WTC11 (cell line): ENCODE data around the gene OTC. TPM values are rescaled to one million over a fixed set of nuclear protein-coding genes. Genes with fewer than 3 reads are reported as not detected.

Experiments used
- ATAC-seq: fragments of 200-7000 bp; cut with Tn5 transposase; 2 replicates; pipeline ENCODE4 v1.10.0; 2021; ENCODE audit warnings: mild to moderate bottlenecking, moderate library complexity
- CTCF ChIA-PET: fragments of 300-600 bp; sonication (Branson Sonifier 250); formaldehyde crosslinking; loops from one replicate; lab custom pipeline; 2021; ENCODE audit warnings: antibody characterized with exemption; lab: Charles Lee
- POLR2A ChIA-PET: fragments of 350-600 bp; sonication (Branson Sonifier 250); formaldehyde crosslinking; loops from one replicate; lab custom pipeline; 2021; ENCODE audit warnings: antibody characterized with exemption; lab: Charles Lee
- DNase-seq: peaks from one replicate; pipeline ENCODE4 v3.0.0; 2021; ENCODE audit warnings: low spot score
- H3K27ac Mint-ChIP-seq: 2 replicates; pipeline ENCODE4 v1.8.0; 2021; ENCODE audit warnings: mixed read lengths
- H3K27me3 Mint-ChIP-seq: 2 replicates; pipeline ENCODE4 v1.8.0; 2021; ENCODE audit warnings: low read depth, mild to moderate bottlenecking, moderate library complexity, mixed read lengths
- H3K36me3 Mint-ChIP-seq: 2 replicates; pipeline ENCODE4 v1.8.0; 2021; ENCODE audit warnings: mixed read lengths
- H3K4me1 Mint-ChIP-seq: 2 replicates; pipeline ENCODE4 v1.8.0; 2022; ENCODE audit warnings: mixed read lengths
- H3K4me3 Mint-ChIP-seq: 2 replicates; pipeline ENCODE4 v1.8.0; 2021; ENCODE audit warnings: mild to moderate bottlenecking, moderate library complexity, mixed read lengths
- H3K9me3 Mint-ChIP-seq: 2 replicates; pipeline ENCODE4 v1.8.0; 2021; ENCODE audit warnings: mixed read lengths
- AFF4 ChIP-seq: sonication (generic); formaldehyde crosslinking; IDR thresholded peaks from 2 replicates; pipeline ENCODE4 v1.8.1; 2023; ENCODE audit warnings: mild to moderate bottlenecking, missing genetic modification reagents, borderline replicate concordance
- CREB1 ChIP-seq: sonication (generic); formaldehyde crosslinking; IDR thresholded peaks from 2 replicates; pipeline ENCODE4 v1.8.0; 2023; ENCODE audit warnings: mild to moderate bottlenecking, missing genetic modification reagents
- E2F5 ChIP-seq: sonication (generic); formaldehyde crosslinking; IDR thresholded peaks from 2 replicates; pipeline ENCODE4 v1.8.1; 2022; ENCODE audit warnings: mild to moderate bottlenecking, moderate library complexity, missing genetic modification reagents
- FOXJ3 ChIP-seq: sonication (generic); formaldehyde crosslinking; IDR thresholded peaks from 2 replicates; pipeline ENCODE4 v1.9.0; 2021; ENCODE audit warnings: missing genetic modification reagents, mild to moderate bottlenecking, borderline replicate concordance
- FOXP1 ChIP-seq: sonication (generic); formaldehyde crosslinking; IDR thresholded peaks from 2 replicates; pipeline ENCODE4 v1.8.0; 2022; ENCODE audit warnings: missing genetic modification reagents, mild to moderate bottlenecking, moderate library complexity, borderline replicate concordance
- FOXP4 ChIP-seq: sonication (generic); formaldehyde crosslinking; IDR thresholded peaks from 2 replicates; pipeline ENCODE4 v1.8.0; 2022; ENCODE audit warnings: mild to moderate bottlenecking, missing genetic modification reagents
- GTF2I ChIP-seq: fragments of 250-450 bp; sonication (Bioruptor Pico); conservative IDR thresholded peaks from 2 replicates; pipeline ENCODE4 v1.4.0; 2021; ENCODE audit warnings: mild to moderate bottlenecking
- IRF2 ChIP-seq: sonication (generic); formaldehyde crosslinking; IDR thresholded peaks from 2 replicates; pipeline ENCODE4 v1.8.0; 2022; ENCODE audit warnings: low read depth, missing genetic modification reagents, borderline replicate concordance
- NFYB ChIP-seq: sonication (generic); formaldehyde crosslinking; conservative IDR thresholded peaks from 2 replicates; pipeline ENCODE4 v1.8.0; 2022; ENCODE audit warnings: low read depth, missing genetic modification reagents
- NR2C2 ChIP-seq: sonication (generic); formaldehyde crosslinking; IDR thresholded peaks from 2 replicates; pipeline ENCODE4 v1.8.0; 2022; ENCODE audit warnings: mild to moderate bottlenecking, missing genetic modification reagents
- NR3C1 ChIP-seq: sonication (generic); formaldehyde crosslinking; conservative IDR thresholded peaks from 2 replicates; pipeline ENCODE4 v1.8.1; 2023; ENCODE audit warnings: low read depth, mild to moderate bottlenecking, missing genetic modification reagents
- RELA ChIP-seq: sonication (generic); formaldehyde crosslinking; IDR thresholded peaks from 2 replicates; pipeline ENCODE4 v1.8.1; 2022; ENCODE audit warnings: missing genetic modification reagents, mild to moderate bottlenecking, borderline replicate concordance
- SMAD3 ChIP-seq: sonication (generic); formaldehyde crosslinking; IDR thresholded peaks from 2 replicates; pipeline ENCODE4 v1.8.0; 2022; ENCODE audit warnings: missing genetic modification reagents, mild to moderate bottlenecking, borderline replicate concordance
- TP53 ChIP-seq: sonication (generic); formaldehyde crosslinking; IDR thresholded peaks from 2 replicates; pipeline ENCODE4 v1.8.1; 2023; ENCODE audit warnings: mild to moderate bottlenecking, missing genetic modification reagents
- total RNA-seq: library from RNA; stranded (reverse); gene quantifications from 3 replicates; pipeline ENCODE4 v1.2.3, GENCODE V29; 2021
- TF ChIP-seq, protein P1 (sequence below): fragments of 250-450 bp; sonication (Bioruptor Pico); IDR thresholded peaks from 2 replicates; pipeline ENCODE4 v1.8.0; 2021; ENCODE audit warnings: mild to moderate bottlenecking
- TF ChIP-seq, protein P2 (sequence below): sonication (generic); formaldehyde crosslinking; IDR thresholded peaks from 2 replicates; pipeline ENCODE4 v1.8.0; 2023; ENCODE audit warnings: missing genetic modification reagents

Gene OTC
- total RNA-seq, 1 experiment from 2014 or later, result not detected

DNA sequence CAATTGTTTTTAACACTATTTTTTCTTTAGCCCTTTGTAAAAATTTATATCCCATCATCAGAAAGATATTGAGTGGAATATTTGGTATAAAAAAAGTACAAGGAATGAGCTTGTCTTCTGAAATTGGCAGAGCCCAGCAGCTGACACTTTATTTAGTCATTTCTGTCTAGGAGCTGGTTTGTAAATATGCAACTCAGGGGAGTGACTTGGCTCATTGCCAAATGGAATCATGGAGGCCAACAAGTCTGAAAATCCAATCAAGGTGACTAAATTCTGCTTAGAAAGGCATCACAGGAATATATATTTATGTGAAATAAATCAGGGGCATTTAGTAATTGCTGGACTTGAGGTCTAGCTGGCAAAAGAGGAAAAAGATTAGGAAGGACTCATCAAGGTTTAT is 74.4 kb downstream of the OTC start:
- no peaks in the 10 kb centered on the region for H3K36me3 Mint-ChIP-seq
- no peak for TF ChIP-seq FOXJ3 (CRISPR knock-in tag)
- no peak for TF ChIP-seq NR3C1 (CRISPR knock-in tag)
- no peak for TF ChIP-seq TP53
- TF ChIP-seq E2F5, result no peak
- no peak for TF ChIP-seq CREB1 (CRISPR knock-in tag)
- TF ChIP-seq FOXP1, result no peak
- no peak for TF ChIP-seq IRF2 (CRISPR knock-in tag)
- no peak for TF ChIP-seq SMAD3 (CRISPR knock-in tag)
- ATAC-seq, result no peak
- H3K4me1 Mint-ChIP-seq, result no peaks in the 10 kb centered on the region
- H3K4me3 Mint-ChIP-seq, result no peak overlapping the region
- H3K27me3 Mint-ChIP-seq, result no peaks in the 10 kb centered on the region
- H3K27ac Mint-ChIP-seq, result no peak overlapping the region
- CTCF ChIA-PET, result no interaction called here
- no peaks in the 10 kb centered on the region for H3K9me3 Mint-ChIP-seq
- POLR2A ChIA-PET, result no interaction called here
- DNase-seq, result no peak

- H3K36me3 Mint-ChIP-seq, result no peaks in the 10 kb centered on the region
- TF ChIP-seq NR2C2 (CRISPR knock-in tag) (no peak), GTF2I (CRISPR knock-in tag) (no peak), RELA (no peak), FOXP4 (CRISPR knock-in tag) (no peak), NFYB (CRISPR knock-in tag) (no peak), AFF4 (no peak)
- TF ChIP-seq, protein P1, sequence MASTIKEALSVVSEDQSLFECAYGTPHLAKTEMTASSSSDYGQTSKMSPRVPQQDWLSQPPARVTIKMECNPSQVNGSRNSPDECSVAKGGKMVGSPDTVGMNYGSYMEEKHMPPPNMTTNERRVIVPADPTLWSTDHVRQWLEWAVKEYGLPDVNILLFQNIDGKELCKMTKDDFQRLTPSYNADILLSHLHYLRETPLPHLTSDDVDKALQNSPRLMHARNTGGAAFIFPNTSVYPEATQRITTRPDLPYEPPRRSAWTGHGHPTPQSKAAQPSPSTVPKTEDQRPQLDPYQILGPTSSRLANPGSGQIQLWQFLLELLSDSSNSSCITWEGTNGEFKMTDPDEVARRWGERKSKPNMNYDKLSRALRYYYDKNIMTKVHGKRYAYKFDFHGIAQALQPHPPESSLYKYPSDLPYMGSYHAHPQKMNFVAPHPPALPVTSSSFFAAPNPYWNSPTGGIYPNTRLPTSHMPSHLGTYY (CRISPR knock-in tag), result no peak
- TF ChIP-seq, protein P2, sequence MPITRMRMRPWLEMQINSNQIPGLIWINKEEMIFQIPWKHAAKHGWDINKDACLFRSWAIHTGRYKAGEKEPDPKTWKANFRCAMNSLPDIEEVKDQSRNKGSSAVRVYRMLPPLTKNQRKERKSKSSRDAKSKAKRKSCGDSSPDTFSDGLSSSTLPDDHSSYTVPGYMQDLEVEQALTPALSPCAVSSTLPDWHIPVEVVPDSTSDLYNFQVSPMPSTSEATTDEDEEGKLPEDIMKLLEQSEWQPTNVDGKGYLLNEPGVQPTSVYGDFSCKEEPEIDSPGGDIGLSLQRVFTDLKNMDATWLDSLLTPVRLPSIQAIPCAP (CRISPR knock-in tag), result no peak
- no peak overlapping the region for H3K27ac Mint-ChIP-seq
- H3K9me3 Mint-ChIP-seq, result no peaks in the 10 kb centered on the region
- CTCF ChIA-PET, result no interaction called here
- no peak for ATAC-seq
- POLR2A ChIA-PET, result no interaction called here
- H3K4me3 Mint-ChIP-seq, result no peak overlapping the region
- DNase-seq, result no peak
- H3K4me1 Mint-ChIP-seq, result no peaks in the 10 kb centered on the region
- no peaks in the 10 kb centered on the region for H3K27me3 Mint-ChIP-seq
These were observed 79.1 kb downstream of the OTC start for GRCh38 chrX:38431525-38431924.
